GM18873 (cell line): ENCODE results near the gene AGBL1.
"Not testable (repeated sequence)": the region's sequence is repeated elsewhere in the genome, so short reads cannot be mapped to it uniquely, and the experiment has no call there.

ENCODE experiments used
- ATAC-seq: cut with Tn5 transposase; IDR thresholded peaks from one replicate; pipeline ENCODE4 v1.9.1; 2021; ENCODE audit warnings: mild to moderate bottlenecking, moderate library complexity, moderate number of reproducible peaks; ENCODE audit not compliant: unreplicated experiment, low FRiP score

Gene AGBL1

GRCh38 chr15:86481720-86482119 lies 402.0 kb downstream of the AGBL1 start:
- no peak for ATAC-seq

DNA sequence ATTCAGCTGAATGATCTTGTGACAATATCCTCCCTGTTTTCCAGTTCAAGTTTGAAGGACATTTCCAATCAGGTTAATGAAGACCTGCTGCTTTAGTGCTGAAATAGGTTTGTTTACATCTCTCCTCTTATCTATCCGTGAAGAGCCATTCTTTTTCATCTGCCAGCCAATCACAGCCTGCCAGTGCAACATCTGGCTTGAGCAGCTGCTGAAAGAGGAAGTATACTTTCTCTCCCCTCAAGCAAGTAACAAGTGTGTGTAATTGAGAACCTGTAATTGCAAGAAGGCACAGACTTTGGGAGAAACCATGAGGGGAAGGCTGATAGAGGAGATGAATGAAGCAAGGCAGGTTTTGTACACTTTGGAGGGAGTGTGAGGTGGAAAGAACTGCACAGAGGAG lies 404.3 kb downstream of the AGBL1 start:
- ATAC-seq, result no peak

DNA sequence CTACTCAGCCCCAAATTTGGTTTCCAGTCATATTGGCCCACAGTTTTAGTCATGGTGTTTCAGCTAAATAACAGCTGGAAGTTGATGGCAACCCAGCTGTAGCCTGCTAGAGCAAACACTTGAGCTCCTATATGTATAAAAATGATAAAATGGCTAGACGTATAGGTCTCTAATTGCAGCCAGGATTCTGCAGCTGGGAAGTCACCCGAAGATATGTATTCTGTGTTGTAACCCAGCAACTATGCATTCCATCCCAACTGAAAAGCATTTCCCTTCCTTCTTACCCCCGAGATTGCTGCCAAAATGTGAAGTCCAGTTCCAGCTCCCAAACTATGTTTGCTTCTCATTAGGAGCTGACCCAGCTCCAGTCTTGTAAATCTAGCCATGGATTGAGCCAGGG lies 408.4 kb downstream of the AGBL1 start:
- no peak for ATAC-seq

- no peak for ATAC-seq
These were observed 410.3 kb downstream of the AGBL1 start for GRCh38 chr15:86489981-86490380.

GRCh38 chr15:86491118-86491517 lies 411.4 kb downstream of the AGBL1 start:
- ATAC-seq, result no peak

GRCh38 chr15:86493884-86494283 lies 414.2 kb downstream of the AGBL1 start:
- no peak for ATAC-seq

DNA sequence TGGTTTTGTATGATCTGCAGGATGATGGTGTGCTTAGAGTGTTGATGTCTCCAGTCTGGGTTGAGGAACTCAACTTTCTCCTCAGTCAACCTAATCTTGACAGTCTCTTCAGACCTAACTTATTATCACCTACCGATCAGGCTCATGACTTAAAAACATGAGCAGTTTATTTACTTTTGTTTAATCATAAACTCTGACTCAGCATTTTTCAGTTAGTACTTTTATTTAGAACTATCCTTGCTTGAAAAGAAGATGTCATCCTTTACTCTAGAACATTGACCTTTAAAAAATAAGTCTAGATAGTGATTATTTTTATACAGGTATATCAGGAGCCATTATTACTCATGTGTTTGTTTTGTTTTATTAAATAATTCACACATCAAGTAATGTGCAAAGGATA lies 414.8 kb downstream of the AGBL1 start:
- no peak for ATAC-seq

DNA sequence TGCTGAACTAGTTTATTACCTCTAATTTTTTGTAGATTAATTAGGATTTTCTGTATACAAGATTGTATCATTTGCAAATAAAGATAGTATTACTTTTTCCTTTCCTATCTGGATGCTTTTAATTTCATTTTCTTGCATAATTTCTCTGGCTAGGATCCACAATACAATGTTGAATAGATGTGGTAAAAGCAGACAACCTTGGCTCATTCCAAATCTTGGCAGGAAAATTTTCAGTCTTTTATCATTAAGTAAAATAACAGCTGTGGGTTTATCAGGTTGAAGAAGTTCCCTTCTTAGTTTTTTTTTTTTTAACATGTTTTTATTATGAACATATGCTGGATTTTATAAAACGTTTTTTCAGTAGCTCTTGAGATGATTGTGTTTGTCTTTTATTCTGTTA lies 422.6 kb downstream of the AGBL1 start:
- ATAC-seq, result no peak

DNA sequence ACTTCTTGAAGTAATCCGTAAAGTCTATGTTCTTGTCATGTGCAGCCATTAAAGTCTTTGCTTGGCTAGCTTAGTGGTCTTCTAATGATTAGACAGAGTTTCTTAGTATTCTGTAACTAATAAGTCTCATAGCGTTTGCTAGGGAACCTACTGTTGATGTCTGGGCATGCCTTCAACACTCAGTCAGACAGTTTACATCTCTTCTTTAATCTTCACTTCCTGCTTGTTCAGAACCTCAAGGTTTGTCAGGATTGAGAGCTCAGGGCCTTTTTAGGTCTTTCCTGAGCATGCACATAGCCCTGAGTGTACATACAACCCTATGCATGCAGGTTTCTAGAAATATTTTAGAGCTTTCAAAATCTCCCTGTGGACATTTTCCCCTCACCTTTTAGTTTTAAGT lies 426.3 kb downstream of the AGBL1 start:
- no peak for ATAC-seq

DNA sequence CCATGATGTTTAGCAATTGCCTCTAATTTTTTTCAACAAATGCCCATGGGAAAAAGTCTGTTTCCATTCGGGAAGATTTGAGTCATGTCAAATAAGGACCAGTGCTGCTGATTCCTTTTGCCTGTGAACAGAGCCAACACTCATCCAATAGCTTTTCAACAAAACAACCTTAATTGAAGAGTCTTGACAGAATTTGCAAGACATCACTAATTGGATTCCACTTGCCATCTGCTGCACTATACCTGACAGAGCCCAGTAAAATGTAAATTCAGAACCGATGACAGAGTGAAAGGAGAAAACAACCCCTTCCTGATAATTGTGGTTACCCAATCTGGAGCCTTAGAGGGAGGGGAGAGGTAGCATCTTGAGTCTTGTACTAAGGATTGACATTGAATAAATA lies 426.7 kb downstream of the AGBL1 start:
- no peak for ATAC-seq

GRCh38 chr15:86515625-86516024 lies 436.0 kb downstream of the AGBL1 start:
- ATAC-seq, result no peak

DNA sequence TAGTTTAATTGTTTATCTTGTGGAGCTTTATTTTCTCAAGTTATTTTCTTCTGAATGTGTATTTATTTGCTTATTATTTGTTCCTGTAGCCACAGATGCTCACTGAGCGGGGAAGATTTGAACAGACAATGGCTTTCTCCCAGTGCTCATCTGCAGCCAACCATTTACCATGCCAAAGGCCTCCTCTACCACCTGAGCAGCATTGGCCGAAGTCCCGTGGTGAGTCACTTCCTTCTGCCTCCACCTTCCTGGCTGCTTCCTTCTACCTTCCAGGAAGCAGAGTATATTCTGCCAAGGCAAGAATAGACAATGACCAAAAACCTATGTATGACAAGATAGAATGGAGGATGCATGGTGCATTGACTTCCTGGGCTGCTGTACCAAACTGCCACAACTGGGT lies 443.1 kb downstream of the AGBL1 start:
- no peak for ATAC-seq

GRCh38 chr15:86526938-86527690 lies 447.4 kb downstream of the AGBL1 start:
- no peak for ATAC-seq

DNA sequence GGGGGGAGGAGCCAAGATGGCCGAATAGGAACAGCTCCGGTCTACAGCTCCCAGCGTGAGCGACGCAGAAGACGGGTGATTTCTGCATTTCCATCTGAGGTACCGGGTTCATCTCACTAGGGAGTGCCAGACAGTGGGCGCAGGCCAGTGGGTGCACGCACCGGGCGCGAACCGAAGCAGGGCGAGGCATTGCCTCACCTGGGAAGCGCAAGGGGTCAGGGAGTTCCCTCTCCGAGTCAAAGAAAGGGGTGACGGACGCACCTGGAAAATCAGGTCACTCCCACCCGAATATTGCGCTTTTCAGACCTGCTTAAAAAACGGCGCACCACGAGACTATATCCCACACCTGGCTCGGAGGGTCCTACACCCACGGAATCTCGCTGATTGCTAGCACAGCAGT lies 448.4 kb downstream of the AGBL1 start:
- not testable (repeated sequence) for ATAC-seq

- ATAC-seq, result no peak
These were observed 458.5 kb downstream of the AGBL1 start for GRCh38 chr15:86538141-86538540.

DNA sequence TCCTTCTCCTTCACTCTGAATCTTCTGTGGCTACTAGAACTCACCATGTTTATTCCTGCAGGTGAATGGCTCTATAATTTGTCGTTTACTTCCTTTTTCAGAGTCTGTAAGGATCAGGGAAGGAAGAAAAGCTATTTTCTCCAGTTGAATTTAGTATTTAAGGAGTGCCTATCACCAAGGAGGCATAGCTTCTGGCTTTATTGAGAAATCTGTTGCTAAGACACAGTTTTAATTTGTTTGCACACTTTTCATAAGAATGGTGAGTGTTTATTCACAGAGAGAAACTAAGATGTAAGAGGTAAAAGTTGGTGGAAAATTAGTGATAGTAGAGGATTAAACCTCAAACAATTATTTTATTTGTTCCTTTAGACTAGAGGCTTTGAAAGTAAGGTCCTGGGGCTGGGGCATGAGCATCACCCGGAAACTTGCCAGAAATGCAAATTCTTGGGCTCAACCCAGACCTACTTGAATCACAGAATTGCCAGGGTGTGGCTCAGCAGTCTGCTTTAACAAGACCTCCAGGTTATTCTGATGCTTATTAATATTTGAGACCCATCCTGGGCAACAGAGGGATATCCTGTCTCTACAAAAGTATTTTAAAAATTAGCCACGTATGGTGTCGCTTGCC lies 461.3 kb downstream of the AGBL1 start:
- ATAC-seq, result no peak

DNA sequence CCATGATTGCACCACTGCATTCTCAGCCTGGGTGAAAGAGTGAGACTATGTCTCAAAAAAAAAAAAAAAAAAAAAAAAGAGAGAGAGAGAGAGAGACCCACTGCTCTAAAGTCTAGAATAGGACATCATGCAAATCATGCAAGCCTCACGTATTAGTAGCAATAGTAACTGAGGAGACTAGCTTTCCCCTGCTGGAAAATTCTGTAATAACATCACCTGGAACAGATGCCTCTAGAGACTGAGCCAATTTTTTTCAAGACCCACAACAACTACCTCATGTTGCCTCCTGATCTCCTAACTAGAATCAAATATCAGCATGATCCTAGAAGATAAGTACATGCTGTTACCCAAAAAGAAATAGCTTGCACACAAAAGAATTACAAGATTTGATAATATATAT lies 461.9 kb downstream of the AGBL1 start:
- ATAC-seq, result no peak

- ATAC-seq, result no peak
These were observed 470.4 kb downstream of the AGBL1 start for GRCh38 chr15:86550075-86550474.

DNA sequence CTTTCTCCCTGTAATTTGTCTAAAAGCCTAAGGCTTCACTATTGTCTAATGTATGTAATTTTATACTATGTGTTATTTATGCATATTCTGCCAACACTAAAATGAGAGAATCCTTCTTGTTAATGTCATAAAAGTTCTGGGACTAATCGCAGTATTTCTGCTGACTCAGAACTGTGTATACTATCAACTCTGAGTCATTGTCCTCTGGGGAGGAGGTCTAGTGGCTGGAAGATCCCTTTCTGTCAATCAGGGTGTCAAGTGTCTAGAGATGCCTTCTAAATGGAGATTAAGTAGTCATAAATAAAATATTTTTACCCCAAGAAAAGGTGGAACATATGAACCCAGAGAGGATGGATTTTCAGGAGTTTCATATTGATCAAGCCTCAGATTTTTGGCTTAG lies 473.4 kb downstream of the AGBL1 start:
- ATAC-seq, result no peak

GRCh38 chr15:86555098-86555497 lies 475.4 kb downstream of the AGBL1 start:
- no peak for ATAC-seq

GRCh38 chr15:86555939-86556338 lies 476.3 kb downstream of the AGBL1 start:
- no peak for ATAC-seq

DNA sequence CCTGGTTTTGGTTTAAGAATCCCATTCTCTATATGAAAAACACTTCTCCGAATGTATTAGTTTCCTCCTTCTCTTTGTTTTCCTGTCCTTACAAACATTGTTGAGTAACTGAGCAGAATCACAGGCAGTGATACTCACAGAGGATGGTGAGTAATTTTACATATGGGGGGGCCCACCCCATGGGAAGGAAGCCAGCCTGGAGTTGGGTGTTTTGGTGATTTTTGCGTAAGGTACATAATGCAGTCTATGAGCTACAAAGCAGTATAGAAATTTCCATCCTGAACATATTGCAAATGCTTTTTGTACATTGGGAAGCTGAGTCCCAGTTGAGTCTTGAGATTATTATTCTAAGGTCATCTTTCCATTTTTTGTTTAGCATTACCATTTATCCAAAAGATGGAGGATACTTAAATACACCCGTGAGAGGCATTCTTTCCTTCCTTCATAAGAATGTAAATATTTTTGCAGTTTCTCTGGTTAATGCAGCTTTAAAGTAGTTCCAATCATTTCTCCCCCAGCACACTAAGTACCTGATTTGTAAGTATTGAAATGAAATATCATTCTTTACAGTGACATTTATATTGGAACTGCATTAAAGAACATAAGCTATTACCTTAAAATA lies 476.8 kb downstream of the AGBL1 start:
- ATAC-seq, result no peak
